Epidermal melanocyte (primary cell): ENCODE measurements around the gene ADGRV1.

Experiments
- DNase-seq: peaks from one replicate; pipeline ENCODE4 v3.0.0; 2011; ENCODE audit warnings: low spot score; ENCODE audit not compliant: insufficient read length

ADGRV1 gene, protein sequence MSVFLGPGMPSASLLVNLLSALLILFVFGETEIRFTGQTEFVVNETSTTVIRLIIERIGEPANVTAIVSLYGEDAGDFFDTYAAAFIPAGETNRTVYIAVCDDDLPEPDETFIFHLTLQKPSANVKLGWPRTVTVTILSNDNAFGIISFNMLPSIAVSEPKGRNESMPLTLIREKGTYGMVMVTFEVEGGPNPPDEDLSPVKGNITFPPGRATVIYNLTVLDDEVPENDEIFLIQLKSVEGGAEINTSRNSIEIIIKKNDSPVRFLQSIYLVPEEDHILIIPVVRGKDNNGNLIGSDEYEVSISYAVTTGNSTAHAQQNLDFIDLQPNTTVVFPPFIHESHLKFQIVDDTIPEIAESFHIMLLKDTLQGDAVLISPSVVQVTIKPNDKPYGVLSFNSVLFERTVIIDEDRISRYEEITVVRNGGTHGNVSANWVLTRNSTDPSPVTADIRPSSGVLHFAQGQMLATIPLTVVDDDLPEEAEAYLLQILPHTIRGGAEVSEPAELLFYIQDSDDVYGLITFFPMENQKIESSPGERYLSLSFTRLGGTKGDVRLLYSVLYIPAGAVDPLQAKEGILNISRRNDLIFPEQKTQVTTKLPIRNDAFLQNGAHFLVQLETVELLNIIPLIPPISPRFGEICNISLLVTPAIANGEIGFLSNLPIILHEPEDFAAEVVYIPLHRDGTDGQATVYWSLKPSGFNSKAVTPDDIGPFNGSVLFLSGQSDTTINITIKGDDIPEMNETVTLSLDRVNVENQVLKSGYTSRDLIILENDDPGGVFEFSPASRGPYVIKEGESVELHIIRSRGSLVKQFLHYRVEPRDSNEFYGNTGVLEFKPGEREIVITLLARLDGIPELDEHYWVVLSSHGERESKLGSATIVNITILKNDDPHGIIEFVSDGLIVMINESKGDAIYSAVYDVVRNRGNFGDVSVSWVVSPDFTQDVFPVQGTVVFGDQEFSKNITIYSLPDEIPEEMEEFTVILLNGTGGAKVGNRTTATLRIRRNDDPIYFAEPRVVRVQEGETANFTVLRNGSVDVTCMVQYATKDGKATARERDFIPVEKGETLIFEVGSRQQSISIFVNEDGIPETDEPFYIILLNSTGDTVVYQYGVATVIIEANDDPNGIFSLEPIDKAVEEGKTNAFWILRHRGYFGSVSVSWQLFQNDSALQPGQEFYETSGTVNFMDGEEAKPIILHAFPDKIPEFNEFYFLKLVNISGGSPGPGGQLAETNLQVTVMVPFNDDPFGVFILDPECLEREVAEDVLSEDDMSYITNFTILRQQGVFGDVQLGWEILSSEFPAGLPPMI (N-terminal part only)

DNA sequence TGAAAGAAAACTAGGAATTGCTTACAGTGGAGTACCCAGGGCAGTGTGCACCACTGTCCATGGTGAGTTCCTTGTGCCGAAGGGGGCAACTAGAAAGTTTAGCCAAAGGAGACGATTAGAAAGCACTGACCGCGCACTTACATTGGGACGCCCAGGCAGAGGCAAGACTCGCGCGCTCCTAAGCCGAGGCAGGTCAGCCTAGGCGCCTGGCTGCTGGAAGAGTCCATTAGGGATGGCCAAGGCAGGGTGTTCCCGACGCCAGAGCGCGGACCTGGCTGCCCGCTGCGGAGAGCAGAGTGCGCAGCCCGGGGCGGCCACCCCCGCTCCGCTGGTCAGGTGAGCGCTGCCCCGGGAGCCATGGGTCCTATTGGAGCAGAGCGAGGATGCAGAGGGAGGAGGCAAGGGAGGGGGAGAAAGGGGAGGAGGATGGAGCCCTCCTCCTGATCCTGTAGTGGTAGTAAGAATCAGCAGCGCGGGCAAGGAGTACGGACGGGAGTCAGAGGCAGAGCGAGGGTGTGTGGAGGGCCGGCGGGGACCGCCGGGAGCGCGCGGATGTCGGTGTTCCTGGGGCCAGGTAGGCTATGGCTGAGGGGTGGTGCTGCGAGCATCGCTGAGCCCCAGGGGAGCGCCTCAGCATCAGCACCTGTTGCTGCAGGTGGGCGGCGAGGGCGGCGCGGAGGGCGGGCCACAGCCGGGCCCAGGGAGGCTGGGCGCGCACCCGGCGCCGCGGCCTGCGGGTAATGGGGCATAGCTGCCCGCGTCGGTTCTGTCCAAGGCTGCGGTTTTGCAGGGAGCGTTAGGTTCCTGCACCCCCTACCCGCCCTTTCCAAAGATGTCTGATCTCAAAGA lies at the start of gene ADGRV1:
TSS of gene ADGRV1 (plus strand) at position 454 of the 849 bp plus-strand sequence. CDS start at position 553, 99 bp downstream.
- DNase-seq: no peak

DNA sequence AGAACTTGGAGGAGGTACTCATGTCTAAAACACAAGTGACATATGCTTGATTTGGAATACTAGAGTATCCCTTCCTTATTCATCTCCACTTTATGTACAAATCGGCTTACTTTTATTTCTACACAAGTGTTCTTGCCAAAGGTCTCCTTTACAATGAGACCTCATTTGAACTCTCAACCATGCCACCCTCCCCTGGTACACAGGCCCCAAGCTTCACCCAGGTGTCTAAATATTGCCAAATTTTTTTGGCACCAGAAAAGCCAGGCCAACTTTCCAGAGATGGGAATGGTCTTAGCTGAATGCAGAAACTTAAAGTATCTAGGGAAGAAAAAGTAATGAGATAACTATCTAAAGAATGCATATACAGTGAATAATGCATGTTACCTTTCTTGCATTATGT lies 48.2 kb upstream of the ADGRV1 start:
- DNase-seq: no peak

DNA sequence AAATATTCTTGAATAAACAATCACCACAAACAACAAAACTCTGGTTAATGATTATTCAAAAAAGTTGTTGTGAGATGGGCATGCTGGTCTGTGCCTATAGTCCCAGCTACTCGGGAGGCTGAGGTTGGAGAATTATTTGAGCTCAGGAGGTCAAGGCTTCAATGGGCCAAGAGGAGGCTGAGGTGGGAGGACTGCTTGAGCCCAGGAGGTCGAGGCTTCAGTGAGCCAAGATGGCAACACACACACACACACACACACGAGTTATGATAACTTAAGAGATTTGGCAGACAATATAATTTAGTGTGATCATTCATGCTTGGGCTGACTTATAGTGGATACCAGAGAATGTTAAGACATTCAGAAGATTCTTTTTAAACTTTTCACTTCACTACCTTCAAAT lies 44.1 kb upstream of the ADGRV1 start:
- DNase-seq: no peak

DNA sequence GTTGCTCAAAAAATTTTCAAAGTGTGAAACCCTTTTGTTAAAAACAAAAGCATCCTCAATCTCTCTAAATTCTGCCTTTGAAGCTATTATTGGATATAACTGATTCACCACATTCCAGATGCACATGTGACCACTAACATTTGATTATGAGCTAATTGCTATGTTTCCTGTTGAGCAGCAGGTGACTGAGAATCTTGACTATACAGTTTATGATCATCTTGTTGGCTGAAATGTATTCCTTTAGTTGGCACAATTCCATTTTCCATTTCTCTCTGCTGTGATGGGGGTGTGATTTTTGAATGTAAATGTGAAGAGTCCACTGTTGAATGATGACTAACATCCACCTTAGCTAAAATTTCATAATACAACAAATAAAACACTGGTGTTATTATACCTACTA lies 39.9 kb upstream of the ADGRV1 start:
- DNase-seq: no peak

DNA sequence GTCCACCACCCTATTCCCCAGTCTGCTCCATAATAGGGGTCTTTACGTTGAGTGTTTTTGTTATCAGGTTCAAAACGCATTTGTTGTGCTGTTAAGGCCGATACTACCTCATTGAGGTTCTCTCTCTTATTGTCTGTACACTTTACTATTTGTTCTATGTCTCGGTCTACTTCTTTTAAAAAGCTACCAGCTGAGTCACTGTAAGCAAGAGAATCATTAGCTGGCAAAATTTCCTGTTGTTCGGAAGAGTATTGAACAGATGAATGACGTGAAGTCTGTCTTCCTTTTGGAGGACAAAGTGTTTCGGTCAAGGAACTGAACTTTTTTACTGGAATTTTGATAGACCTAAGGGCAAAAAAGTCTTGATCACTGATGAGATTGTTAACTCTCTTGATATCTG lies 39.5 kb upstream of the ADGRV1 start:
- no peak for DNase-seq

DNA sequence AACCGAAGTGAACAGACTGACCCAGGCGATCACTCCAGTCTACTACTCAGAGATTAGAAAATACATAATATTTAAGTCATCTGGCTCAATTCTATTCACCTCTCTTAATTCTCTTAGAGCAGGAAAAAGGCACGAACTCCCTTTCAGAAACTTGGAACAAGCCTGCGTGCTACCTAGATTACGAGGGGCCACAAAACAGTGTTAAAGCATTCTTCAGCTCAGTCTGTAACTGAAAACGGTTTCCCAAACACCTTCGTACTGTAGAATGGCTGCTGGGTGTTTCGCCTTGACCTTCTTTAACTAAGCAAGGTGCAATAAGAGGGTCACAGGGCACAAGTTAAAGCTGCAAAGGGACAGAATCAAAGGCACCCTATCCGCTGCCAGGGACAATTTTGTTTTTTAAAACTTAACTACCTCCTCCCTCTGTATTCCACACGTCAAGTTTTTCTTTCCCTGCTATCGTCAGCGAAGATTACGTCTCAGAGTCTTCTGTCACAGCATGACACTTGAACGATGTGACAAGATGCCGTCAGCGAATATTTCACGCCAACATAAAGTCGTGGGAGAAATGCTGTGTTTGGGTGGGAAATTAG lies 29.9 kb upstream of the ADGRV1 start:
- DNase-seq: no peak

DNA sequence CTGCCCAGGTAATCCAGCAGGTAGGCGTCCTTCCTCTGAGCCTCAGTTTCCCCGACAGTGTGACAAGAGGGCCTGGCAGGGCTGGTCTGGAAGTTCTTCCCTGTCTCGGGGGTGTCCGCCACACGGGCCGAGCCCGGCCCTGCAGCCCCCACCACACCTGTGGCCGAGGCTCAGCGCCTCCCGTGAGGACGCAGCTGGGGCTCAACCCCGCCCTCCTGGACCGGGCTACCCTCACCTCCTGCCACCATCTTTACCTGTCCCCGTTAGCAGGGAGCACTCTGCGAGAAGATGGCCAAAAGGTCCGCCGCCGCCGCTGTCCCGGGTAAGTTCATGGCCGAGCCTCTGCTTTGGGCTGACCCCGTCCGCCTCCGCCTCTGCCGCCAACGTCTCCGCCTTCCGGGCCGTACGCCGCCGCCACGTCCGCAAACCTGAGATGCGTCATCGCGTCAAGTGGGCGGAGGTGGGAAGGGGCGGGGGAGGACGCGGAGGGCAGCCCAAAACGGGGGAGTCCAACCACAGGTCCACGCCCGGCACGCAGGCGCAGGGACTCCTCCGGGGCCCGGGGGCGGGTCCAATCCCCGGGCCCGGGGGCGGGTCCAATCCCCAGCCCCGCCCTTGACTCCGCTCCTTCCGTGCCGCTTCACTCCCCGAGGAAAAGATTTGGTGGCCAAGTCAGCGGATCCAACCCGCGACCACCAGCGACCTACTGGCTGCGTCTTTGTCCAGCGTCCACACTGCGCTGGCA lies 29.2 kb upstream of the ADGRV1 start, which contains the start of gene LYSMD3:
TSS of gene LYSMD3 (minus strand) at position 391 of the 745 bp plus-strand sequence. CDS start 4,295 bp downstream, outside the sequence.
- DNase-seq: peak; percentile 91

DNA sequence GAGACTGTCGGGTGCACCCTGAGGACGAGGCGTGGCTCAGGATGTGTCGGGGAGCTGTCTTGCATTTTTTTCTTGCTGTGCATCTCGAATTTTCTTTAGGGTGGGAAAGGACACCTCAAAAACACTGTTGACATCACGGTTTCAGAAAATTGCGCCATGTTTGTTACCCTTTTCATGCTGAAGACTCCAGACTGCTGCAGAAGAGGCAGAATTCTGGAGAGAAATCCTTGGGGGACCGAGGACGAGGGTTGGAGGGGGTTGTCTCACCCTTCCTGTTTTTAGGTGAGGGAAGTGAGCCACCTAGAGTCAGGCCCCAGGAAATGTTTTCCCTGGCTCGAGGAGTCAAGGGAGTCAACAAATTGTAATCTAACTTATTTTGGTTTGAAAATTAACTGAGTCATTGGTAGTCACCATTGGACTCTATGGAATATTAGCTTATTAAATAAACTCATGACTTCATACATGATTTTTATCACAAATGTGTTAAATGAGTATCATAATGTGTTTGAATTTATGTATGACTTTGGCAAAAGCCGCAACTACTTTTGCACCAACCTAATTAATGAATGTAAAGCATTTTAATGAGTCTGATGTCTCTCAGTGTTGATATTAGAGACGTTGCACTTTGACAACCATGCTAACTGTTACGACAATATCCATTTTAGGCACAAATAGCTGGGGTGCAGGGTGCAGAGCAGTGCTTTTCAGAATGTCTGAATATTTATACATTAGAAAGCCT lies 28.5 kb upstream of the ADGRV1 start:
- no peak for DNase-seq

DNA sequence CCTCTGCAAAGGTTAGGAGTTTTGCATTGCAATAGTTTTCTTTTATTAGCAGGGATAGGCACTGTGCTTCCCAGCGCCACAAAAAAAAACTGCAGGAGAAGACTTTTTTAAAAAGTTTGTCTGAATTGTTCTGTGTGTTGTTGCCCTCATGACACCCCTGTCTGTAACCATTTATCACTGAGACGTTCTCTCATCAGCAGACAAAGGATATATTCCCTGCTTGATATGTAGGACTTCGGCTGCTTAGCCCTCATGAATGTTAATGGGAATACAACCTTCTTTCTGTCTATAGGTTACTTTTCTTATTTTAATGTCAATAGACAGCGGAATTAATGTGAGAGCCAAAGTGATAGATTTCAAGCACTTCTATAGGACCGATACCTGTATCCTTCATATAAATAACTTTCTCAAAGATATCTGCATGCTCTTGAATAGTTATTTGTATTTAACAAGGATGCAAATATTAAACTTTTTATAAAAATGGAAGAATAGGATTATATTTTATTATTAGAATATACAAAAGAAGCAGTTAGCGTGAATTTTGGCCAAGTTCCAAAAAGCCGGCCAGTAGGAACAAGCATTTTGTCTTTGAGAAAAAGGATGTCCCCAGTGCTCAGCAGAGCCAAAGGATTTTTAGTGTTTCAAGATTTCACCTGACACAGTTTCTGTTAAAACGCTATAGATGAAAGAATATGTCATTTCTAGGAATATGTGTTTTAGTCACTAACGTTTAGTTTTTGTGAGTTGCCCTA lies 27.7 kb upstream of the ADGRV1 start:
- DNase-seq: no peak

DNA sequence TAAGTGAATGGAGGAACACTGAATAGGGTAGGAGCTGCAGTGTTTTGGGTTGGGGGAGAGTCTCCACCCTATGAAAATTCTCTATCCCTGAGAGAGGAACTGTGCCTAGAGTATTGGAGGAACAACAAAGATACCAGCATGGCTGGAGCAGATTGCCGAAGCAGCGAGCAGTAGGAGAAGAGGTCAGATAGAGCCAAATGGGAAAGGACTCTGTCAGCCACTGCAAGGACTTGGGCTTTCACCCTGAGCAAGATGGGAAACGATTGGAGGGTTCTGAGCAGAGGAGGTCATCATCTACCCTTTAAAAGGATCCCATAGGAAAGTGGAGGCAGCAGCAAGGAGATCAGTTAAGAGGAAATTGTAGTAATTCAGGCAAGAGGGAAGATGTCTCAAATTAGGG lies 24.8 kb upstream of the ADGRV1 start:
- no peak for DNase-seq

DNA sequence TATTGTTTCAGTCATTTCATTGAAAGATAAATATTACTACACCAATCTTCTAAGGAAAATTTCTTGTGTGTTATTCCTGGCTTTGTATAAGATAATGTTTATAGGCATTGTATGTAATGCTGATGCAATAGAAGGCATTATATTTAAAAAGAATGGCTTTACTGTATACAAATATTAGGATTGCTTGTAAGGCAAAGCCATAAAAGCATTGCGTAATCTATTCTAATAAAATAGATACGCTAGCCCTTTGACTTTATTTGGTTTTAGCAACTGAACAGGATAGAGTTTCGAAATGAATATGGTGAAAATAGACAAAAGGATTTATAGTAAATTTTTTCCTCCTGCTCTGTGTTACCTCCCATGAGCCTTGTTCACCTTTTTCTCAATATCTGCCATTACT lies 23.7 kb upstream of the ADGRV1 start:
- no peak for DNase-seq

DNA sequence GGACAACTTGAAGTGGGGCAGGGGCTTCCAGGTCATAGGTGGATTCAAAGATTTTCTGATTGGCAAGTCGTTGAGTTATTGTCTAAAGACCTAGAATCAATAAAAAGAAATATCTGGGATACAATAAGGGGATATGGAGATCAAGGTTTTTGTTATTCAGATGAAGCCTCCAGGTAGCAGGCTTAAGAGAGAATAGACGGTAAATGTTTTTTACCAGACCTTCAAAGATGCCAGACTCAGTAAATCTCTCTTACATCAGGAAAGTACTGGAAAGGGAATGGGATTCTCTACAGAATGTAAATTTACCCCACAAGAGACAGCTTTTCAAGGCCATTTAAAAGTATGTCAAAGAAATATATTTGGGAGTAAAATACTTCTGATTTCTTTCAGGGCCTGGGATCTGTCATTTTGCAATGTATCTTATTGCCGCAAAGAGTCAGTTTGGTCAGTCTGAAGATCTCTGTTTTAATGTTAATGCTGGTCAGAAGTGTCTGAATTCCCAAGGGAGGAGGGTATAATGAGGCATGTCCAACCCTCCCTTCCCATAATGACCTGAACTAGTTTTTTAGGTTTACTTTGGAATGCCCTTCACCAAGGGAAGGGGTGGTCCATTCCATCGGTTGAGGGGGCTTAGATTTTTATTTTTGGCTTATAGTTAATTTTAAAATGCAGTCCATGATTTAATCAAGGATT lies 15.6 kb upstream of the ADGRV1 start:
- no peak for DNase-seq

DNA sequence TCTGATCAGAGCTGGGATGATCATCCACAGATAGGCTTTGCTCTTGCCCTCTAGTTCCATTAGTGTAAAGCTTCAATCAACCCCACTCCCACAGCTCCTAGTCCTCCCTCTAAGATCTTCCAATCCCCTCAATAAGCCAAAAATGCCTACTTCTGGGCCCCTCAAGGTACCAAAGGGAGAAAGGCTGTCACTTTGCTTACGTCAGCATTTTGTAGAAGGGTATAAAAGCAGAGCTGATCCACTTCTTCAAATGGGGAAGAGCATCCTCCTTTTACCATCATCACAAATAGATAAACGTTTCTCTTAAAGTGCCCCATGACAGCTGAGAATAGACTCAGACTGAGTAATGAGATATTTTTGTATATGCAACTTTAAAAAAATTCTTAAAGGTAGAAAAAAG lies 13.1 kb upstream of the ADGRV1 start:
- no peak for DNase-seq

DNA sequence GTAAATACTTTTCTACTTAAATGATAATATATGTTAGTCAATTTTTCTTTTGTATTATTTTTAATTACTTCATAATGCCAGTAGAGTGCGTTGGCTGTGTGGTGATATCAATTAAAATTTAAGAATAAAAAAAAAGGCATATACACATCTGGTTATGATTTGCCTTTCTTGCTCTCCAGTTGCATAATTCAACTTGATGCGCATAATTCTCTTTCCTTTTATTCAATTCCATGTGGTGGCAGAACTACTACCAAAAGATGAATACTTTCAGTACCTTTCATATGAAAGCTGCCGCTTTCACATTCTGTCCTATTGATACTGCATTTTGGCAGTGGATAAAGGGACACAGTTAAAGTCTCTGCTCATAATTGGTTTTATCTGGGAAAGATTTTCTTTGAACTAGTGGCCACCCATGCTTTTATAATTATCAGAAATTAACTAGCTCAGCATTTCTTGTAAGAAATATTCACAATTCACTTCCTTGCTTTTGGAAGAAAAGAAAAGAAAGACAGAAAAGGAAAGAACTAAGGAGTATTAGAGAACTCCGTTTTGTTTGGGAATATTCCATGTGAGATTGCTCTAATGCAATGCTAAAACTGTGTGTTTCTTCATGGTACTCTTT lies 12.3 kb upstream of the ADGRV1 start:
- DNase-seq: no peak

DNA sequence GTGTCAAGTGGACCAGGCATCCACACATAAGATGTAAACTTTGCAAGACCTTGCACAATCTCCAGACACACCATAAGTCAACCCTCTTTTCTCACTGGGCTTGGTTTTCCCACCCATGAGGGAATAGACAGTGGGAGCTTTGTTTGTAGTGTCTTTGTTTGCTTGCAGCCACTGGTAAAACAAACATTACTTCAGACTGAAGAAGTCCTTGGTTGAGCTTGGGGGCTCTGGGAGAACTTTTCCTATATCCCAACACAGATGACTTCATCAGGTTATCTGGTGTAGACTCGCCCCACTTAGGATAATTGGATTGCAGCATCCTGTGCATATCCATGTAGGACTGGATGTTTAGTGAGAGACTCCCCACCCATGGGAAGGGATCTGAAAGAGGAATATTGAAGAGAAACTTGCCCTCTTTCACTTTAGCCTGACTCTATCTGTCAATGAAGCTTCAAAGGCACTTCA lies 11.5 kb upstream of the ADGRV1 start:
- no peak for DNase-seq

DNA sequence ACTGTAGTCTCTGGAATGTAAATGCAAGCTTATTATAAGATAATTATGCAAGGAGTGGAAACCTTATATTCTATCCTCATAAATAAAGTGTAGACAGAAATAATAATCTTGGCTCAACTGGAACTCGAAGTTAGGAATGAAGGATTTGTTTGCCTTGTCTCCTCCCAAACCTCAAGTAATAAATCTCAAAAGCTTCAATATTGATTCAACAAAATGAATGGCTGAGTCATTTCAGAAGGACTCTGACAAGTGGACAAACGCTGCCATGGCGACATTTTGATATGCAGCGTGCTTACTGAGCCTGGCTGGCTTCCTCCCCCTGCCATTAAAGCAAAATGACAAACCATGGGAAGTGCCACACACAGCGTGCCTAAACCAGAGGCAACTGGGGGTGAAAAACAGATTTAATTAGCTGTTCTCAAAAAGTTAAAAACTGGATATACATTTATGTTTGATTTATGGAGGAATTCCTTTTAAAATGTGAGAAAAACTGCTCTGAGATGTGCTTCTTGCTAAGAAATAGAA lies 10.5 kb upstream of the ADGRV1 start:
- DNase-seq: no peak

DNA sequence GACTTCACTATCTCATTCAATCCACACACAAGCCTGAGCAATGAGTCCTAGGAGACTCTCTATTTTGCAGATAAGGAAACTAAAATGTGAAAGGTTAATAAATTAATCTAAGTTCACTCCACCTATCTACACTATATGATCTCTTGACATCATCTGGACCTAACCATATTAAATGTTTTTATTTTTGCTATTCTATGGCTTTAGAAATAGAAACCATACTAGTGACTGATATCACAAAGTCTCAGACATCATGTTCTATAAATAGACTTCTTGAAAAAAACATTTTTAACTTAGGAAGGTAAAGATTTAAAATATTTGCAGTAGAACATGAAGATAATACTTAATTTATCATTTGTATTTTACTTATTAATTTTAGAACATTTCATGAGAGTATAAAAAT lies 9.4 kb upstream of the ADGRV1 start:
- no peak for DNase-seq
